Activated T-cell treated with anti-CD3 and anti-CD28 coated beads for 24 hours (primary cell): Measurements from ENCODE around the gene SLC49A3.
"Not testable (repeated sequence)": the region's sequence is repeated elsewhere in the genome, so short reads cannot be mapped to it uniquely, and the experiment has no call there.

Experiments
- DNase-seq: peaks from one replicate; pipeline ENCODE4 v3.0.0-alpha.2; 2020; ENCODE audit warnings: low read depth

The SLC49A3 gene

GRCh38 chr4:688854-689681 lies at the start of gene SLC49A3:
Gene SLC49A3 (minus strand): TSS chr4:689151. CDS start chr4:689127, 24 bp downstream.
- DNase-seq: no peak

- not testable (repeated sequence) for DNase-seq
These were observed 47.6 kb upstream of the SLC49A3 start for GRCh38 chr4:736561-736960.

GRCh38 chr4:735583-735982 lies 46.6 kb upstream of the SLC49A3 start:
- no peak for DNase-seq

GRCh38 chr4:734951-735350 lies 46.0 kb upstream of the SLC49A3 start:
- no peak for DNase-seq

GRCh38 chr4:734075-734474 lies 45.1 kb upstream of the SLC49A3 start:
- no peak for DNase-seq

- DNase-seq: no peak
These were observed 44.7 kb upstream of the SLC49A3 start for GRCh38 chr4:733631-733980.

GRCh38 chr4:732911-733630 lies 44.1 kb upstream of the SLC49A3 start:
- no peak for DNase-seq

GRCh38 chr4:732486-732885 lies 43.5 kb upstream of the SLC49A3 start:
- DNase-seq: no peak

- DNase-seq: not testable (repeated sequence)
These were observed 43.0 kb upstream of the SLC49A3 start for GRCh38 chr4:731954-732353.

GRCh38 chr4:730946-731904 lies 42.3 kb upstream of the SLC49A3 start:
- DNase-seq: not testable (repeated sequence)

- no peak for DNase-seq
These were observed 41.6 kb upstream of the SLC49A3 start for GRCh38 chr4:730511-730910.

GRCh38 chr4:729336-730315 lies 40.7 kb upstream of the SLC49A3 start:
- no peak for DNase-seq

- DNase-seq: no peak
These were observed 38.6 kb upstream of the SLC49A3 start for GRCh38 chr4:727576-727975.

- DNase-seq: no peak
These were observed 37.9 kb upstream of the SLC49A3 start for GRCh38 chr4:726838-727237.

GRCh38 chr4:726235-726787 lies 37.4 kb upstream of the SLC49A3 start:
- no peak for DNase-seq

GRCh38 chr4:725391-726234 lies 36.7 kb upstream of the SLC49A3 start:
- DNase-seq: no peak

GRCh38 chr4:723751-724530 lies 35.0 kb upstream of the SLC49A3 start:
- no peak for DNase-seq

- DNase-seq: no peak
These were observed 34.0 kb upstream of the SLC49A3 start for GRCh38 chr4:722851-723360.
